ENCODE results near the gene CBARP.
"Not testable (repeated sequence)": the region's sequence is repeated elsewhere in the genome, so short reads cannot be mapped to it uniquely, and the experiment has no call there.

DNA sequence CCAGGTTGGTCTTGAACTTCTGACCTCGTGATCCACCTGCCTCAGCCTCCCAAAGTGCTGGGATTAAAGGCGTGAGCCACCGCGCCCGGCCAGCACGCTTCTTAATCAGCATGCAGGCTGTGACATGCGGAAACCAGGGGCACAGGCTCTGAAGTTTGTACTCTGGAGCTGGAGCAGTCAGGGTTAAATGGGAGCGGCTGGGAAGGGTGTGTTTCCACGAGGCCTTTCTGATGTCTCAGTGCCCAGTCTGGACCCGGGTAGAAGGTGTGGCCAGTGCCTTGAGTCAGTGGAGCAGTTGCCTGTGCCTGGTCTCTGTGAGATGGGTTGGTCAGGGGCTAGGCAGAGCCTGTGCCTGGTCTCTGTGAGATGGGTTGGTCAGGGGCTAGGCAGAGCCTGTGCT, 29.0 kb downstream of the CBARP start:
- TF ChIP-seq, protein P1, sequence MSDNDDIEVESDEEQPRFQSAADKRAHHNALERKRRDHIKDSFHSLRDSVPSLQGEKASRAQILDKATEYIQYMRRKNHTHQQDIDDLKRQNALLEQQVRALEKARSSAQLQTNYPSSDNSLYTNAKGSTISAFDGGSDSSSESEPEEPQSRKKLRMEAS (CRISPR knock-in tag; IDR thresholded peaks at IDR 0.05) = not testable (repeated sequence)
- TF ChIP-seq ZC3H11A (IDR thresholded peaks at IDR 0.05; ENCODE audit: low read depth, low read length); HMG20B (CRISPR knock-in tag; IDR thresholded peaks at IDR 0.05); TAF15 (IDR thresholded peaks at IDR 0.05; ENCODE audit: low read depth, low read length); HIVEP1 (CRISPR knock-in tag; IDR thresholded peaks at IDR 0.05); TEAD4 (IDR thresholded peaks at IDR 0.05; ENCODE audit: low read length); TEAD4 (CRISPR knock-in tag; IDR thresholded peaks at IDR 0.05; ENCODE audit: borderline replicate concordance); POLR2A (conservative IDR thresholded peaks at IDR 0.05); PTBP1 (IDR thresholded peaks at IDR 0.05; ENCODE audit: low read depth, low read length); CBX1 (IDR thresholded peaks at IDR 0.05; ENCODE audit: low read depth); CHD1 (IDR thresholded peaks at IDR 0.05; ENCODE audit: low read length); KDM4B (IDR thresholded peaks at IDR 0.05; ENCODE audit: borderline replicate concordance in 2 of 2, low read depth in 1 of 2); CTBP1 (IDR thresholded peaks at IDR 0.05; ENCODE audit: borderline replicate concordance); POLR2AphosphoS5 (IDR thresholded peaks at IDR 0.05; ENCODE audit: control insufficient read depth, insufficient read depth, low read depth, low read length): not testable (repeated sequence)
- TF ChIP-seq, protein P2, sequence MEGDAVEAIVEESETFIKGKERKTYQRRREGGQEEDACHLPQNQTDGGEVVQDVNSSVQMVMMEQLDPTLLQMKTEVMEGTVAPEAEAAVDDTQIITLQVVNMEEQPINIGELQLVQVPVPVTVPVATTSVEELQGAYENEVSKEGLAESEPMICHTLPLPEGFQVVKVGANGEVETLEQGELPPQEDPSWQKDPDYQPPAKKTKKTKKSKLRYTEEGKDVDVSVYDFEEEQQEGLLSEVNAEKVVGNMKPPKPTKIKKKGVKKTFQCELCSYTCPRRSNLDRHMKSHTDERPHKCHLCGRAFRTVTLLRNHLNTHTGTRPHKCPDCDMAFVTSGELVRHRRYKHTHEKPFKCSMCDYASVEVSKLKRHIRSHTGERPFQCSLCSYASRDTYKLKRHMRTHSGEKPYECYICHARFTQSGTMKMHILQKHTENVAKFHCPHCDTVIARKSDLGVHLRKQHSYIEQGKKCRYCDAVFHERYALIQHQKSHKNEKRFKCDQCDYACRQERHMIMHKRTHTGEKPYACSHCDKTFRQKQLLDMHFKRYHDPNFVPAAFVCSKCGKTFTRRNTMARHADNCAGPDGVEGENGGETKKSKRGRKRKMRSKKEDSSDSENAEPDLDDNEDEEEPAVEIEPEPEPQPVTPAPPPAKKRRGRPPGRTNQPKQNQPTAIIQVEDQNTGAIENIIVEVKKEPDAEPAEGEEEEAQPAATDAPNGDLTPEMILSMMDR (IDR thresholded peaks at IDR 0.05 in 2 of 3, conservative IDR thresholded peaks at IDR 0.05 in 1 of 3; ENCODE audit: insufficient read depth in 2 of 3, low read depth in 1 of 3, low read length in 3 of 3) = not testable (repeated sequence)

All from K562 (cell line).